ENCODE data around the gene MICAL3. TPM values are rescaled to one million over a fixed set of nuclear protein-coding genes. Genes with fewer than 3 reads are reported as not detected.

MICAL3 gene
- polyA plus RNA-seq, 2 of the 4 experiments (the other 2 are of a cell fraction) = 20.5 to 30.1 TPM

DNA sequence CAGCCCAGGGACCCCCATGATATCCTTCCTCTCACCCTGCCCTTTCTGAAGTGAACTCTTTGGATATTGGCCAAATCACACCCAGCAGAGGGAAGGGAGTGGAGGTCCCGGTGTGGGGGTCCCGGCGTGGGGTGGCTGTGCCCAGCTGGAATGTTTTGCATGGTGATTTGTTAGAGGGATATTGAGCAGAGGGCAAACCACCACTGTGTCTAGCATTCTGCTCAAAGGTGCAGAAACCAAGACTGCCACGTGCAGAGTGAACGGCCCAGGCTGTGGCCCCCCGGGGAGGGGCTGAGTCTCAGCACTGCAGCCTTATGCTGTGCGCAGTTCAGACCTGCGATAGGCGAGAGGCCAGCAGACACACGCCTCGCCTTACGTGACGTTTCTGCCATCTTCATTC is 242.2 kb downstream of the MICAL3 start:
- ATAC-seq (no peak), FAIRE-seq (no peak), DNase-seq (ENCODE audit: low read depth in 1 of 2, low spot score in 1 of 2) (no peak)
- H3K27ac ChIP-seq = peak overlapping the region; percentile 73 to 81
- H3K4me2 ChIP-seq = peak overlapping the region; percentile 64
- H3K9me3 ChIP-seq = no peaks in the 10 kb centered on the region
- WGBS (ENCODE audit: missing lambda C conversion rate) = 92% methylated on average over 13 of the region's 13 CpGs
- peaks cover 25% of the 10 kb centered on the region for H3K4me1 ChIP-seq
- TF ChIP-seq KDM5A (IDR thresholded peaks at IDR 0.05) (no peak), CHD2 (IDR thresholded peaks at IDR 0.05; ENCODE audit: low read length, partially characterized antibody) (no peak), PHF8 (IDR thresholded peaks at IDR 0.05; ENCODE audit: borderline replicate concordance, low read depth) (no peak), HDAC2 (IDR thresholded peaks at IDR 0.05) (no peak), RCOR1 (IDR thresholded peaks at IDR 0.05; ENCODE audit: low read depth, low read length) (no peak), HEYL (CRISPR knock-in tag; IDR thresholded peaks at IDR 0.05) (no peak), RNF2 (IDR thresholded peaks at IDR 0.05; ENCODE audit: borderline replicate concordance, low read depth) (no peak), EHF (CRISPR knock-in tag; IDR thresholded peaks at IDR 0.05) (no peak), CBX8 (IDR thresholded peaks at IDR 0.05) (no peak), MAZ (IDR thresholded peaks at IDR 0.05; ENCODE audit: borderline replicate concordance, low read depth, low read length) (no peak), CEBPB (IDR thresholded peaks at IDR 0.05) (no peak), HOXB13 (CRISPR knock-in tag; IDR thresholded peaks at IDR 0.05; ENCODE audit: low read depth) (no peak), NFE2L2 (conservative IDR thresholded peaks at IDR 0.05; ENCODE audit: low read length) (no peak), ZSCAN20 (CRISPR knock-in tag; IDR thresholded peaks at IDR 0.05) (no peak), MAFK (IDR thresholded peaks at IDR 0.05; ENCODE audit: partially characterized antibody) (no peak), RFX5 (IDR thresholded peaks at IDR 0.05) (no peak)
- TF ChIP-seq, protein P1, sequence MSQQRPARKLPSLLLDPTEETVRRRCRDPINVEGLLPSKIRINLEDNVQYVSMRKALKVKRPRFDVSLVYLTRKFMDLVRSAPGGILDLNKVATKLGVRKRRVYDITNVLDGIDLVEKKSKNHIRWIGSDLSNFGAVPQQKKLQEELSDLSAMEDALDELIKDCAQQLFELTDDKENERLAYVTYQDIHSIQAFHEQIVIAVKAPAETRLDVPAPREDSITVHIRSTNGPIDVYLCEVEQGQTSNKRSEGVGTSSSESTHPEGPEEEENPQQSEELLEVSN (IDR thresholded peaks at IDR 0.05; ENCODE audit: borderline replicate concordance, low read depth) = no peak
- POLR2A ChIA-PET = no interaction called here
- CTCF ChIA-PET = interaction anchor here (0.8 to 1.7 kb wide), 4 partner anchors 10 to 224 kb away, joined by 3 to 8 read pairs (median 4); no protein-coding TSS in a partner anchor
- no peak overlapping the region for H3K4me3 ChIP-seq

DNA sequence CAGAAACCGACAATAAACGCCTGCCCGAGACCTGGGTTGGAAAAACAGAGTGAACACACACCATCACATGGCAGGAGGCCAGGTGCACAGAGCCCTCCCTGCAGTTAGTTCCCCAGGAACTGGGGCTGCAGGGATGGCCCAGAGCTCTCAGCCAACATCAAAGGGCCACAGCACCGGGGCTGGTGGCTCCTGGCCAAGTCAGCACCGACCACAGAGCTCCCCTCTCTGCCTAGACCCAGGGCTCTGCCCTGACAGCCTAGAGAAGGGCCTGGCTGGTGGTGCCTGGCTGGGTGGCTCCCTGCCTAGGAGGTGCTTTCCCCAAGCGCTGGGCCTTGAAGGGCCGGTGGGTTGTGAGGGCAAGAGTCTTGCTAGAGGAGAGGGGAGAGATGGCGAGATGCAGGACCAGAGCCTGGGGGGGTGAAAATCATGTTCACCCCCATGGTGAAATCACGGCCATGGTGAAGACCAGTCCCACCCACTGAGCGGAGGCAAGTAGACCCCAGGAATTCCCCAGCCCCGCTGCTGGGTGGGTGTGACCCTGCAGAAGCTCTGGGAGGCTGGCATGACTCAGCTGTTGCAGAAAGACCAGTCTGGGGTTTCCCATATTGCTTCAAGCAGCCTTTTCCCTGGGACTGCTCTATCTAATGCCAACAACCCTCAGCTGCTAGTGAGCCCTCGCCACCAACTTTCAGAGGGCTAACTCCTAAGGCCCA is 242.9 kb downstream of the MICAL3 start:
- ATAC-seq (peak; percentile 67 to 80), DNase-seq (ENCODE audit: low read depth in 1 of 2, low spot score in 1 of 2) (peak; percentile 61 to 68), FAIRE-seq (no peak)
- POLR2A ChIA-PET = no interaction called here
- WGBS (ENCODE audit: missing lambda C conversion rate) = 38% methylated on average over 8 of the region's 12 CpGs
- Histone ChIP-seq H3K9me3 (no peaks in the 10 kb centered on the region), H3K27ac (peak overlapping the region; percentile 73 to 81), H3K4me3 (no peak overlapping the region), H3K4me2 (peak overlapping the region; percentile 64), H3K4me1 (peaks cover 24% of the 10 kb centered on the region)
- 0 out of 5 replicates have a peak, but pooled peaks of 1 of the 2 experiments have one; percentile 34 for TF ChIP-seq JUN (IDR thresholded peaks at IDR 0.05)
- no peak for TF ChIP-seq FOSL2 (IDR thresholded peaks at IDR 0.05)
- peak; percentile 65 for TF ChIP-seq FOSL2 (CRISPR knock-in tag; IDR thresholded peaks at IDR 0.05)
- no peak for TF ChIP-seq EHF (CRISPR knock-in tag; IDR thresholded peaks at IDR 0.05)
- TF ChIP-seq MAFK (IDR thresholded peaks at IDR 0.05; ENCODE audit: partially characterized antibody) = peak; percentile 59
- no peak for TF ChIP-seq RFX5 (IDR thresholded peaks at IDR 0.05)
- CTCF ChIA-PET = interaction anchor here (0.8 to 1.7 kb wide), 4 partner anchors 9 to 223 kb away, joined by 3 to 8 read pairs (median 4); no protein-coding TSS in a partner anchor

DNA sequence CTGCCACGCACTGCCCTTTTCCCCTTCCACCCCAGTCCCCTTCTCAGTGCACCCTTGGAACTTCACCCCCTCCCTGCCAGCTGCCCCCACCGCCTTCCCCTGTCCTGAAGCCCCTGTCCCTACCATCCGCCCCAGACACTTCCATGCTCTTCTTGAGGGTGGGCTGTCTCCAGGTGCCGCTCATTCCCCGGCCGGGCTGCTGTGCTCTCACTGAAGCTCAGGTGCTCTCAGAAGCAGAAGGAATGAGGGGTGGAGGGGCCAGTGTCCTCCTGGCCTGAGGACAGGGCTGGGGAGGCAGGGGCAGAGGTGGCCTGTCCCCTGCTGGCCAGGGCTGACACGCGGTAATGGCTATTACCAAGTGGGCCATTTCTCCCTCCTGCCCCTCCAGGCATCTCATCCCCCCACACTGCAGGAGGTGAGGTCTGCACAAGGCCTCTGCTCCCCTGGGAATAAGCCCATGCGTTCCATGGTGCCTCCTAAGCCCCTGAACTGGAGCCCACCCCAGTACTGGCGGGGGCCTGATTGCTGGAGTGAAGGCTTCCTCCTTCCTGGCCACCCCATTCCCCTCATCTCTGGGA is 243.5 kb downstream of the MICAL3 start:
- H3K4me3 ChIP-seq = no peak overlapping the region
- CTCF ChIA-PET = interaction anchor here (1.1 to 2.9 kb wide), 3 partner anchors 8 to 39 kb away, joined by 4 to 18 read pairs (median 8); no protein-coding TSS in a partner anchor

More for the DNA sequence above, 243.5 kb downstream of the MICAL3 start:
- peak overlapping the region; percentile 73 to 81 for H3K27ac ChIP-seq
- POLR2A ChIA-PET = no interaction called here
- H3K9me3 ChIP-seq = no peaks in the 10 kb centered on the region
- peak overlapping the region; percentile 64 for H3K4me2 ChIP-seq
- DNase-seq (ENCODE audit: low read depth in 1 of 2, low spot score in 1 of 2) (no peak), FAIRE-seq (no peak), ATAC-seq (no peak)
- WGBS (ENCODE audit: missing lambda C conversion rate) = 100% methylated on average over 1 of the region's 10 CpGs
- H3K4me1 ChIP-seq = peaks cover 21% of the 10 kb centered on the region
- TF ChIP-seq FOSB (CRISPR knock-in tag; IDR thresholded peaks at IDR 0.05) (no peak), JUN (IDR thresholded peaks at IDR 0.05) (no peak), HEYL (CRISPR knock-in tag; IDR thresholded peaks at IDR 0.05) (no peak), JUNB (IDR thresholded peaks at IDR 0.05) (no peak)
